Measurements from ENCODE around the gene FAM171A2. TPM values are rescaled to one million over a fixed set of nuclear protein-coding genes. Genes with fewer than 3 reads are reported as not detected.

FAM171A2 gene
- total RNA-seq, 4 donors from 2014 or later: 0.42 to 2.0 (median 1.2) TPM

DNA sequence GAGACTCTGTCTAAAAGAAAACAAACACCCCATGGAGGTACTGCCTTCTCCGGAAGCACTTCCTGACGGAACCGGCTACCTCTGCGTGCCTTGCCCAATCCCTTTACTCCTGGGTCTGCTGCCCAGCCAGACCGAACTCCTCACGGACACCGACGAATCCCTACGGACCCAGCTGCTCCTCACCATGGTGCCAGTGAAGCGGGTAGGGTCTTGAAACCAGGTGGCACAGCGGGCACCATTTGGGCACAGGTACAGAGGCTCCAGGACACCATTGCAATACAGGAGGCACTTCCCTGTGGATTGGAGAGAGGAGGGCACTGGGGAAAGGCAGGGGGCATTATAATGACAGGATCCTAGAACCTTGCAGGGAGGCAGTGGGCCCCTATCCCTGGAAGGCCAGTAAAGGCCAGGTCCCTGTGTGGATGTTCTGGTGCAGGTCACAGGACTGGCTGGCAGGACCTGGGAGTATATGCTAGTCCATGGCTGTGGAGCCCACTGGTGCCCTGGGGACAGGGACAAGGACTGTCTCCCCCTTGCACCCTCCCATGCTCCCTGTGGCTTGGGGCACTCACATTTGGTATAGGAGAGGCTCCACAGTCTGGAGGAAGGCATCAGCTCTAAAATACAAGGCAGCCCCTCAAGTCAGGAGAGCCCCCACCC, 41.3 kb downstream of the FAM171A2 start:
- 91% methylated on average over 11 of the region's 11 CpGs for WGBS
- DNase-seq (ENCODE audit: extremely low spot score): no peak
- H3K4me1 ChIP-seq: peaks cover 26 to 42% (median 40%) of the 10 kb centered on the region in 4 donors
- H3K27ac ChIP-seq (replicated peaks in 1 of 4): no peak overlapping the region
- peaks cover 24 to 39% (median 37%) of the 10 kb centered on the region in 4 donors for H3K36me3 ChIP-seq
- intact Hi-C loops (cut with DNase I): no loop called here
- H3K4me3 ChIP-seq: no peak overlapping the region
- no peaks in the 10 kb centered on the region for H3K9me3 ChIP-seq
- H3K27me3 ChIP-seq: peaks cover 0 to 8% (median 3%) of the 10 kb centered on the region in 4 donors
- TF ChIP-seq POLR2AphosphoS5 (IDR thresholded peaks at IDR 0.05) (no peak), EP300 (IDR thresholded peaks at IDR 0.05) (no peak), POLR2A (IDR thresholded peaks at IDR 0.05; ENCODE audit: low read depth) (no peak)
- TF ChIP-seq, protein P1, sequence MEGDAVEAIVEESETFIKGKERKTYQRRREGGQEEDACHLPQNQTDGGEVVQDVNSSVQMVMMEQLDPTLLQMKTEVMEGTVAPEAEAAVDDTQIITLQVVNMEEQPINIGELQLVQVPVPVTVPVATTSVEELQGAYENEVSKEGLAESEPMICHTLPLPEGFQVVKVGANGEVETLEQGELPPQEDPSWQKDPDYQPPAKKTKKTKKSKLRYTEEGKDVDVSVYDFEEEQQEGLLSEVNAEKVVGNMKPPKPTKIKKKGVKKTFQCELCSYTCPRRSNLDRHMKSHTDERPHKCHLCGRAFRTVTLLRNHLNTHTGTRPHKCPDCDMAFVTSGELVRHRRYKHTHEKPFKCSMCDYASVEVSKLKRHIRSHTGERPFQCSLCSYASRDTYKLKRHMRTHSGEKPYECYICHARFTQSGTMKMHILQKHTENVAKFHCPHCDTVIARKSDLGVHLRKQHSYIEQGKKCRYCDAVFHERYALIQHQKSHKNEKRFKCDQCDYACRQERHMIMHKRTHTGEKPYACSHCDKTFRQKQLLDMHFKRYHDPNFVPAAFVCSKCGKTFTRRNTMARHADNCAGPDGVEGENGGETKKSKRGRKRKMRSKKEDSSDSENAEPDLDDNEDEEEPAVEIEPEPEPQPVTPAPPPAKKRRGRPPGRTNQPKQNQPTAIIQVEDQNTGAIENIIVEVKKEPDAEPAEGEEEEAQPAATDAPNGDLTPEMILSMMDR (IDR thresholded peaks at IDR 0.05): no peak

DNA sequence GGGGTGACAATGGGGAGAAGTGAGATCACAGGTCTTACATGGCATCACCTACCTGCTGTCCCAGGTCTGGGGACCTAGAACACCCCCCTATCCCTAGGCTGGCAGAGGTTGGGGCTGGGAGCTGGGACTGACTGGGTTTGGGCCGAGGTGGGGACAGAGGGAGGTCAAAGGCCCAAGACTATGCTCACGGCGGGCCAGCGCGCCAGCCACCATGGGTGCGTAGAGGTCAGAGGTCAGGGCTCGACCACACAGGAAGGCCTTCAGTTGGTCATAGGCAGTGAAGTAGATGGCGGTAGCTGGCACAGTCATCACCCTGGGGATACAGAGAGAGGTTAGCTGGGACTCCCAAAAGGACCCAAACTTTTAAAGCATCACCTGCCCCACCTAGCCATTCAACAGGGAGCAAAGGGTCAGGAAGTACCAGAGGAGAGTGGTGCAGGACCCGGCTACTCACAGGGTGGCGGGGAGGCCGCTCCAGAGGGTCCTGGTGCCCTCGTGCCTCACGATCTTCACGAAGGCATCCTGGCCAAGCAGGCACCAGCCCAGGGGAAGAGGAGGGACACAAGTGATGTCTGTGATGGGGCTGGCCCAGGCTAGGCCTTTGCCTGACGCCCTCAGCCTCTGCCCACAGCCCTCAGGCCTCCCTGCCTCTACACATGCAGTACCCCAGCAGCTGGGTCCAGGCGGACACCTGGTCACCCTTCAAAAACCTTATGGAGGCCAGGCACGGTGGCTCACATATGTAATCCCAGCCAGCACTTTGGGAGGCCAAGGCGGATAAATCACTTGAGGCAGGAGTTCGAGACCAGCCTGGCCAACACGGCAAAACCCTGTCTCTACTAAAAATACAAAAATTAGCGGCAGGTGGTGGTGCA, 42.2 kb downstream of the FAM171A2 start:
- intact Hi-C loops (cut with DNase I): no loop called here
- no peak overlapping the region for H3K27ac ChIP-seq (replicated peaks in 1 of 4)
- no peak for TF ChIP-seq EP300 (IDR thresholded peaks at IDR 0.05)
- TF ChIP-seq, protein P1 (IDR thresholded peaks at IDR 0.05): no peak
- TF ChIP-seq POLR2AphosphoS5 (IDR thresholded peaks at IDR 0.05): no peak
- TF ChIP-seq POLR2A (IDR thresholded peaks at IDR 0.05; ENCODE audit: low read depth): no peak
- no peak for DNase-seq (ENCODE audit: extremely low spot score)
- no peaks in the 10 kb centered on the region for H3K9me3 ChIP-seq
- 88% methylated on average over 12 of the region's 21 CpGs for WGBS
- peaks cover 21 to 38% (median 35%) of the 10 kb centered on the region in 4 donors for H3K4me1 ChIP-seq
- H3K4me3 ChIP-seq: no peak overlapping the region
- H3K27me3 ChIP-seq: peaks cover 1 to 17% (median 12%) of the 10 kb centered on the region in 4 donors
- peaks cover 24 to 39% (median 37%) of the 10 kb centered on the region in 4 donors for H3K36me3 ChIP-seq

DNA sequence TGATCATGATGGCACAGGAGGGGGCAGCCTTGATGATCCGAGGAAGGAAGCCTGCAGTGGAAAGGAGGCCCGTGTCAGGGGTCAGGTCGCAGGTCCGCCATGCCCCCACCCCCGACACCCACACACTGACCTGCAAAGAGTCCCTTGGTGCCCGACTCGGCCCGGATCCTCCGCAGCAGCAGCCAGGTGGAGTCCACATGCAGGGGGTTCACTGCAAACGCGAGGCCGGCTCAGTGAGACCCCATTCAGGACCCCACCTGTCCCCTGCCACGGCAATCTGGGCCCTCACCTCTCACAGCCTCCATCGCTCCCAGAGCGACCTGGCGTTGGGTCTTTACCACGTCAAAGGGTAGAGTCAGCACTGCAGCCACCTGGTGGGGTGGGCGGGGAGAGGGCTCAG, 43.6 kb downstream of the FAM171A2 start:
- Histone ChIP-seq H3K27me3 (peaks cover 5 to 31% (median 25%) of the 10 kb centered on the region in 4 donors), H3K4me1 (peaks cover 13 to 38% (median 33%) of the 10 kb centered on the region in 4 donors), H3K36me3 (peaks cover 24 to 39% (median 37%) of the 10 kb centered on the region in 4 donors), H3K9me3 (no peaks in the 10 kb centered on the region), H3K4me3 (no peak overlapping the region), H3K27ac (replicated peaks in 1 of 4) (no peak overlapping the region)
- 85% methylated on average over 6 of the region's 18 CpGs for WGBS
- no peak for DNase-seq (ENCODE audit: extremely low spot score)
- TF ChIP-seq, protein P1 (IDR thresholded peaks at IDR 0.05): no peak
- TF ChIP-seq POLR2A (IDR thresholded peaks at IDR 0.05; ENCODE audit: low read depth) (no peak), EP300 (IDR thresholded peaks at IDR 0.05) (no peak), POLR2AphosphoS5 (IDR thresholded peaks at IDR 0.05) (no peak)
- intact Hi-C loops (cut with DNase I): no loop called here

DNA sequence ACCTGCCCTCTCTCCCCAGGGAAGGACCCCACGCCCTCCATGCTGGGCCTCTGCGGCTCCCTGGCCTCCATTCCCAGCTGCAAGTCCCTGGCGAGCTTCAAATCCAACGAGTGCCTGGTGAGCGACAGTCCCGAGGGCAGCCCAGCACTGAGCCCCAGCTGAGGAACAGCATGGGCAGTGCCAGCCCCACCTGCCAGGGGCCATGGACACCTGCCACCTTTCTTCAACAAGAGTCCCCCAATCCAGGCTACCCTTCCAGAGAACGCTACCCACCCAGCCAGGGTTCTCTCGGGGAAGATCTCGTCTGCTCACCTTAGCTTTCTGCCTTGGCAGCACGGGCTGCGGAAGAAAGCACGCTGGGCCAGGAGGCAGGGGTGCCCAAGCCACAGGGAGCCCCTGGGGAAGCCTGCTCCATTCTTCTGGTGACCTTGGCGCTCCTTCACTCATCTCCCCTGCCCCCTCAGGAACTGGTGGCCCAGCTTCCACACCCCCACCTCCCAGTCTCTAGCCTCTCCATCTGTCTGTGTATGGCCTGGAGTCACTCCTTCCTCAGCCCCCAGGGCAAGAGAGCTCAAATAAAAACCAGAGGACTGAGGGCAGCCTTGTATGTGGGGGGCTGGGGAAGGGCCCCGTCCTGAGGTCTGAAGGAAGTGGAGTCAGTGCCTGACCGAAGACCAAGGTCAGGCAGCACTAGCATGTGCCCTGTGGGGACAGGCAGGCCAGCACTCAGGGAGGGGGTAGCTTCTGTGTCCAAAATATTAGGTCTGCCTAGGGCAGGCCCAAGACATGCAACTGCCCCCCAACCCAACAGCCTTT, 45.4 kb downstream of the FAM171A2 start:
- 75% methylated on average over 8 of the region's 15 CpGs for WGBS
- intact Hi-C loops (cut with DNase I): no loop called here
- peaks cover 9 to 49% (median 39%) of the 10 kb centered on the region in 4 donors for H3K27me3 ChIP-seq

More for the DNA sequence above, 45.4 kb downstream of the FAM171A2 start:
- H3K27ac ChIP-seq (replicated peaks in 1 of 4): no peak overlapping the region
- no peaks in the 10 kb centered on the region for H3K9me3 ChIP-seq
- peaks cover 8 to 34% (median 31%) of the 10 kb centered on the region in 4 donors for H3K4me1 ChIP-seq
- no peak overlapping the region for H3K4me3 ChIP-seq
- H3K36me3 ChIP-seq: peaks cover 24 to 39% (median 37%) of the 10 kb centered on the region in 4 donors
- TF ChIP-seq EP300 (IDR thresholded peaks at IDR 0.05) (no peak), POLR2A (IDR thresholded peaks at IDR 0.05; ENCODE audit: low read depth) (no peak), POLR2AphosphoS5 (IDR thresholded peaks at IDR 0.05) (no peak)
- TF ChIP-seq, protein P1 (IDR thresholded peaks at IDR 0.05): no peak
- DNase-seq (ENCODE audit: extremely low spot score): no peak

Data from esophagus muscularis mucosa (tissue), 4 donors.